GM12875 (cell line): ENCODE data around the gene EZH2.

Experiments
- H3K4me3 ChIP-seq: one replicate; pipeline ENCODE4 v1.5.1; 2011; ENCODE audit warnings: low read depth, low read length, control low read depth
- TF ChIP-seq, protein P1 (sequence below): IDR thresholded peaks from 2 replicates; pipeline ENCODE4 v1.5.1; 2011; ENCODE audit warnings: low read depth, mild to moderate bottlenecking, control low read depth, inconsistent platforms, low read length, moderate library complexity, borderline replicate concordance; ENCODE audit not compliant: insufficient read depth

Gene EZH2

GRCh38 chr7:148912758-148913541 is 28.9 kb upstream of the EZH2 start:
- H3K4me3 ChIP-seq: no peak overlapping the region
- TF ChIP-seq, protein P1, sequence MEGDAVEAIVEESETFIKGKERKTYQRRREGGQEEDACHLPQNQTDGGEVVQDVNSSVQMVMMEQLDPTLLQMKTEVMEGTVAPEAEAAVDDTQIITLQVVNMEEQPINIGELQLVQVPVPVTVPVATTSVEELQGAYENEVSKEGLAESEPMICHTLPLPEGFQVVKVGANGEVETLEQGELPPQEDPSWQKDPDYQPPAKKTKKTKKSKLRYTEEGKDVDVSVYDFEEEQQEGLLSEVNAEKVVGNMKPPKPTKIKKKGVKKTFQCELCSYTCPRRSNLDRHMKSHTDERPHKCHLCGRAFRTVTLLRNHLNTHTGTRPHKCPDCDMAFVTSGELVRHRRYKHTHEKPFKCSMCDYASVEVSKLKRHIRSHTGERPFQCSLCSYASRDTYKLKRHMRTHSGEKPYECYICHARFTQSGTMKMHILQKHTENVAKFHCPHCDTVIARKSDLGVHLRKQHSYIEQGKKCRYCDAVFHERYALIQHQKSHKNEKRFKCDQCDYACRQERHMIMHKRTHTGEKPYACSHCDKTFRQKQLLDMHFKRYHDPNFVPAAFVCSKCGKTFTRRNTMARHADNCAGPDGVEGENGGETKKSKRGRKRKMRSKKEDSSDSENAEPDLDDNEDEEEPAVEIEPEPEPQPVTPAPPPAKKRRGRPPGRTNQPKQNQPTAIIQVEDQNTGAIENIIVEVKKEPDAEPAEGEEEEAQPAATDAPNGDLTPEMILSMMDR: no peak

DNA sequence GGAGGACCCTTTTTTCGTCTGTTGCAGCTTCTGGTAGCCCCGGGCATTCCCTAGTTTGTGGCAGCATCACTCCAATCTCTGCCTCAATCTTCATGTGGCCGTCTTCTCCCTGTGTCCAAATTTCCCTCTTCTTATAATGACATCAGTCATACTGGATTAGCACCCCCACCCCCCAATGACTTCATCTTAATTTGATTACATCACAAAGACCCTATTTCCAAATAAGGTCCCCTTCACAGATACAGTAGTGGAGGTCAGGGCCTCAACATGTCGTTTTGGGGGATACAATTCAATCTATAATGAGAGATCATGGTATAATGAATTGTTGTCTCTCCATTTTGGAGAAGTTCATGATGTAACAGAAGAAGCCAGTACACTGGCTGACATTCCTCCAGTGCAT is 28.1 kb upstream of the EZH2 start:
- TF ChIP-seq, protein P1: no peak
- H3K4me3 ChIP-seq: no peak overlapping the region

DNA sequence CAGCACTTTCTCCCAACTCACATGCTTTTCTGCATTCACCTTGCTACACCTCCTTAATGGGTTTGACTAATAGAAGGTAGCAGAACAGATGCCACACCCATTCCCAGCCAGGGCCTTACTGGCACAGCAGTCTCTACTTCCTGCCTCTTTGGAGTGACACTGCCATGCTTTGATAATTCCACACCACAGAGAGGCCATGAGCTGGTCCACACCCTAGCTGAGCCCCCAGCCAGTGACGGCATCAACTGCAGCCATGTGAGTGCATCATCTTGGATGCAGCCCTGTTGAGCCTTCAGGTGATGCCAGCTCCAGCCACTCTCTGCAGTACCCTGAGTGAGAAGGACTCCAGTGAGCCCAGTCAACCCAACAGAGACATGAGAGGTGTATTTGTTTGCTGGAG is 27.5 kb upstream of the EZH2 start:
- TF ChIP-seq, protein P1: no peak
- no peak overlapping the region for H3K4me3 ChIP-seq

GRCh38 chr7:148909568-148909967 is 25.5 kb upstream of the EZH2 start:
- no peak overlapping the region for H3K4me3 ChIP-seq
- TF ChIP-seq, protein P1: no peak

DNA sequence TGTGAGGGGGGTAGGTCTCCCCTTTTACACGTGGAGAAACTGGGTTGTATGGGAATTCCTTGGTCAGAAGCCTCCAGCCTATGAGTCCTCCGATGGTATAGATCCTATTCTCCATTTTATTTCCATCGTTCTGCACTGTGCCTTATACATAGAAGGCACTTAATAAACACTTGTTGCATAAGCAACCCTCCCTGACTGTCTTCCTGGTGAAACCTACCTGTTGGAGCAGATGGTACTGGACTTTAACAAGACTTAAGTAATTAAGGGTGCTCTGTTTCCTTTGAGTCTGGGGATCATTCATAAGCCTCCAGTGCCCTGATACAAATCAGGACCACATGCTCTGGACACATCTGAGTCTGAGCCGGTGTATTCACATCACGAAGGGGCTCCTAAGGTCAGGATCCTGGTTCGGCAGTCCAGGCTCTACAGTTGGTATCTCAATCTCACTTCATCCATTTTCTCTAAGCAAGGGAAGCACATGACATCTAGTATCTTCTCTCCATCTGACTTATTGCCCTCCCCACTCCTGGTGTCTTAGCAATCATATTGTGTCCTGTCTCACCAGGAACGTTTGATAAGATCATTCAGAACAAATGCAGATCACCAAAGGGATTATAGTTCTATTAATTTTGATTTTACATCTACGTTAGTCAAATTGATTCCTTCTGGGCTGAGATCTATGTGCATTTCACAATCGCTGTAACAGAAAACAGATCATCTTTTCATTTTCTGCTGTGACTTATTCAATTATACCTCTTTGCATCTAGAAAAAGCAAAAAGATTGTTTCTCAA is 22.8 kb upstream of the EZH2 start:
- no peak overlapping the region for H3K4me3 ChIP-seq
- TF ChIP-seq, protein P1: no peak

- H3K4me3 ChIP-seq: no peak overlapping the region
- TF ChIP-seq, protein P1: no peak
Observed at GRCh38 chr7:148905093-148905666, 21.1 kb upstream of the EZH2 start.

DNA sequence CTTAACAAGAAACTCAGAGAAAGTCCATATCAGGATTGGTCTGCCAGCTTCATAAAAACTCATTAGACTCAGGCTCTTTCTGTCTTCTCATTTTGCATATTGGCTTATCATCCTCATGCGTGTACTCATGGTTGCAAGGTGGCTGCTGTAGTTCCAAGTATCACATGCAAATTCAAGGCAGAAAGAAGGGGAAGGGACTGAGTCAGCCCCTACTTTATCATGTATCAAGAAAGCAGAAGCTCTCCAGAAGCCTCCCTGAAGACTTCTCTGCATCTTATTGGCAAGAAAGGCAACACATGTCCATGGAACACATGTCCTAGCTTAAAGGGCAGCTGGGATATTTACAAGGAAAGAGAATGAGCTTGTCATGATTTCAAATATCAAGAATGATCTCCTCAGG is 19.4 kb upstream of the EZH2 start:
- H3K4me3 ChIP-seq: no peak overlapping the region
- TF ChIP-seq, protein P1: no peak
